Measurements from ENCODE around the gene ADCY9.

Gene ADCY9

GRCh38 chr16:3980253-3981111, 135.8 kb downstream of the ADCY9 start:
- Histone ChIP-seq H3K27me3 (ENCODE audit: insufficient read depth, poor library complexity, severe bottlenecking) (no peaks in the 10 kb centered on the region), H3K4me3 (replicated peaks; ENCODE audit: insufficient read depth, low read length) (no peak overlapping the region), H3K27ac (replicated peaks) (no peak overlapping the region)
- TF ChIP-seq POLR2AphosphoS5 (IDR thresholded peaks at IDR 0.05; ENCODE audit: low read depth) (no peak), SPI1 (IDR thresholded peaks at IDR 0.05; ENCODE audit: borderline replicate concordance, low read depth) (no peak), REST (IDR thresholded peaks at IDR 0.05; ENCODE audit: insufficient replicate concordance, low read depth) (no peak), GABPA (IDR thresholded peaks at IDR 0.05; ENCODE audit: low read depth) (no peak)
- TF ChIP-seq, protein P1, sequence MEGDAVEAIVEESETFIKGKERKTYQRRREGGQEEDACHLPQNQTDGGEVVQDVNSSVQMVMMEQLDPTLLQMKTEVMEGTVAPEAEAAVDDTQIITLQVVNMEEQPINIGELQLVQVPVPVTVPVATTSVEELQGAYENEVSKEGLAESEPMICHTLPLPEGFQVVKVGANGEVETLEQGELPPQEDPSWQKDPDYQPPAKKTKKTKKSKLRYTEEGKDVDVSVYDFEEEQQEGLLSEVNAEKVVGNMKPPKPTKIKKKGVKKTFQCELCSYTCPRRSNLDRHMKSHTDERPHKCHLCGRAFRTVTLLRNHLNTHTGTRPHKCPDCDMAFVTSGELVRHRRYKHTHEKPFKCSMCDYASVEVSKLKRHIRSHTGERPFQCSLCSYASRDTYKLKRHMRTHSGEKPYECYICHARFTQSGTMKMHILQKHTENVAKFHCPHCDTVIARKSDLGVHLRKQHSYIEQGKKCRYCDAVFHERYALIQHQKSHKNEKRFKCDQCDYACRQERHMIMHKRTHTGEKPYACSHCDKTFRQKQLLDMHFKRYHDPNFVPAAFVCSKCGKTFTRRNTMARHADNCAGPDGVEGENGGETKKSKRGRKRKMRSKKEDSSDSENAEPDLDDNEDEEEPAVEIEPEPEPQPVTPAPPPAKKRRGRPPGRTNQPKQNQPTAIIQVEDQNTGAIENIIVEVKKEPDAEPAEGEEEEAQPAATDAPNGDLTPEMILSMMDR (IDR thresholded peaks at IDR 0.05; ENCODE audit: insufficient read depth, low read length), result no peak
- no peak for DNase-seq (ENCODE audit: low read depth in 1 of 2, low spot score in 1 of 2)

- H3K4me3 ChIP-seq (replicated peaks; ENCODE audit: insufficient read depth, low read length), result no peak overlapping the region
- no peak overlapping the region for H3K27ac ChIP-seq (replicated peaks)
- H3K27me3 ChIP-seq (ENCODE audit: insufficient read depth, poor library complexity, severe bottlenecking), result no peaks in the 10 kb centered on the region
- TF ChIP-seq REST (IDR thresholded peaks at IDR 0.05; ENCODE audit: insufficient replicate concordance, low read depth), result no peak
- DNase-seq (ENCODE audit: low read depth in 1 of 2, low spot score in 1 of 2), result no peak
Measured at GRCh38 chr16:3979518-3979917, 136.7 kb downstream of the ADCY9 start.

DNA sequence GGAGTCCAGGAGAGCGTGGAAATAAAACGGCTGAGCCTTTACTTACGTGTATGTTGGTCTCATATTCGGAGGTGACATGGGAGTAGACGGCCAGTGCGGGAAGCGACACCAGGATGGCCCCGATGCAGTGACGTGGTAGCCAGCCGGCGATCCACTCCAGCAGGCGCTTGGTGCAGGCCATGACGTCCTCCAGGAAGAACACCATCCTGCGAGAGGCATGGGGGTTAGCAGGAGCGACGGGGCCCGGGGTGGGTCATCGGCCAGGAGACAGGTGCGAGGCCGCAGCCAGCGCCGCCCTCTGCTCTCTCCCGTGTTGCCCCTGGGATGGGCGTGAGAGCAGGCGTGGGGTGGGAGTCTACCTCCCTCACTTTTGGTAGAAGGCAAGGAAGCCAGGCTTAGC, 137.2 kb downstream of the ADCY9 start:
- no peak for DNase-seq (ENCODE audit: low read depth in 1 of 2, low spot score in 1 of 2)
- Histone ChIP-seq H3K27ac (replicated peaks) (no peak overlapping the region), H3K4me3 (replicated peaks; ENCODE audit: insufficient read depth, low read length) (no peak overlapping the region), H3K27me3 (ENCODE audit: insufficient read depth, poor library complexity, severe bottlenecking) (no peaks in the 10 kb centered on the region)
- TF ChIP-seq POLR2AphosphoS5 (IDR thresholded peaks at IDR 0.05; ENCODE audit: low read depth) (no peak), SPI1 (IDR thresholded peaks at IDR 0.05; ENCODE audit: borderline replicate concordance, low read depth) (no peak), REST (IDR thresholded peaks at IDR 0.05; ENCODE audit: insufficient replicate concordance, low read depth) (no peak), GABPA (IDR thresholded peaks at IDR 0.05; ENCODE audit: low read depth) (no peak)
- TF ChIP-seq, protein P1 (IDR thresholded peaks at IDR 0.05; ENCODE audit: insufficient read depth, low read length), result no peak
